Measurements from ENCODE around the gene EVL. TPM values are rescaled to one million over a fixed set of nuclear protein-coding genes. Genes with fewer than 3 reads are reported as not detected.

EVL gene
- total and polyA plus RNA-seq, 2 of the 8 experiments (the other 6 are each of a cell fraction or from before 2014, with no cell fraction given): 30.7 to 64.6 TPM

DNA sequence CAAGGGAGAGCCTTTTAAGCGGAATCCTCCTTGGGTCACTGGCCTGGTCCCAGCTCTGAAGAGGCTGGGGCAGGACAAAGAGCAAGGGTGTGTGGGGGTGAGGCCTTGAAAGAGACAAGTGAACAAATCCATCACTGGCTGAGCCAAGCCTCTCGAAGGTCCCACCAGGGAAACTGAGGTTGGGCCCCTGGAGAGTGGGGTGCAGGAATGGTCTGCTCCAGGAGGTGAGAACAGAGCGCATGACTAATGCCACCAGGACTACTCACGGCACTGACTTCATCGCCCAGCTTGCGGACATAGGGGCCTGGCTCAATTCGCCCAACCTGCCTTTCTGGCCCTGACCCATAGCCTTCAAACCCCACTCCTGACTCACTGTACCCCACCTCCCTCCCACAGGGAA, 113.5 kb downstream of the EVL start:
- Histone ChIP-seq H3K4me2 (ENCODE audit: insufficient read depth in 1 of 2, low read depth in 2 of 2, low read length in 2 of 2) (no peak overlapping the region), H3K36me3 (ENCODE audit: control insufficient read depth in 2 of 4, insufficient read depth in 4 of 4, low read length in 3 of 4) (no peaks in the 10 kb centered on the region), H3K18ac (ENCODE audit: extremely low read depth, low read length) (no peak overlapping the region), H3K23me2 (ENCODE audit: low read depth, low read length) (no peaks in the 10 kb centered on the region), H3K79me2 (ENCODE audit: control insufficient read depth in 1 of 2, insufficient read depth in 2 of 2, low read length in 2 of 2) (no peaks in the 10 kb centered on the region), H4K5ac (ENCODE audit: insufficient read length, low read depth, low read length) (no peak overlapping the region), H3K23ac (ENCODE audit: insufficient read length) (no peak overlapping the region), H3K27me3 (replicated peaks in 1 of 4; ENCODE audit: control insufficient read depth in 3 of 4, extremely low read depth in 1 of 4, insufficient read depth in 3 of 4, low read length in 3 of 4) (no peaks in the 10 kb centered on the region), H3K9me3 (ENCODE audit: insufficient read depth in 2 of 2, low read depth in 1 of 2, low read length in 1 of 2) (no peaks in the 10 kb centered on the region; a peak in 1 of 4 replicates), H3K79me1 (ENCODE audit: low read depth, low read length) (no peaks in the 10 kb centered on the region), H3K27ac (ENCODE audit: low read depth, low read length) (no peak overlapping the region), H3K4ac (replicated peaks; ENCODE audit: insufficient read length, low read depth, low read length) (peak overlapping the region; percentile 29), H2BK120ac (replicated peaks; ENCODE audit: low read depth, low read length) (no peak overlapping the region), H3K4me1 (replicated peaks in 1 of 4; ENCODE audit: control insufficient read depth in 3 of 4, insufficient read depth in 4 of 4, low read length in 3 of 4) (no peaks in the 10 kb centered on the region; a peak in 1 of 7 replicates), H2BK20ac (ENCODE audit: low read length) (no peak overlapping the region), H2BK12ac (ENCODE audit: low read depth, low read length) (no peak overlapping the region), H2AFZ (ENCODE audit: low read length) (no peak overlapping the region), H2BK15ac (ENCODE audit: low read length) (no peak overlapping the region), H2BK5ac (ENCODE audit: low read depth, low read length) (no peak overlapping the region), H3K4me3 (ENCODE audit: extremely low read depth in 1 of 4, insufficient read depth in 2 of 4, low read depth in 3 of 4, low read length in 4 of 4) (no peak overlapping the region), H3K56ac (replicated peaks; ENCODE audit: insufficient read length, low read depth, low read length) (no peak overlapping the region), H2AK5ac (ENCODE audit: low read depth, low read length) (no peak overlapping the region), H4K20me1 (replicated peaks in 1 of 2; ENCODE audit: control insufficient read depth in 1 of 2, insufficient read depth in 2 of 2, low read length in 2 of 2) (no peaks in the 10 kb centered on the region), H3K9ac (replicated peaks in 1 of 4; ENCODE audit: extremely low read depth in 1 of 4, low read depth in 3 of 4, low read length in 3 of 4) (no peak overlapping the region), H4K91ac (replicated peaks; ENCODE audit: insufficient read length, low read length) (no peak overlapping the region), H4K8ac (ENCODE audit: extremely low read depth, insufficient read depth, low read length) (no peak overlapping the region; the same call in 1 of the 2 replicates), H3K14ac (ENCODE audit: insufficient read length) (no peak overlapping the region)
- FAIRE-seq: no peak
- POLR2A ChIA-PET (ENCODE audit: partially characterized antibody): no interaction called here
- no peak for TF ChIP-seq SRF (IDR thresholded peaks at IDR 0.05; ENCODE audit: low read depth, low read length)
- no peak for TF ChIP-seq JUN (IDR thresholded peaks at IDR 0.05; ENCODE audit: low read depth, low read length)
- no peak for TF ChIP-seq MAFK (IDR thresholded peaks at IDR 0.05; ENCODE audit: low read depth, low read length)
- TF ChIP-seq TAF7 (optimal IDR thresholded peaks at IDR 0.05; ENCODE audit: borderline replicate concordance, low read depth, low read length): no peak
- TF ChIP-seq, protein P1, sequence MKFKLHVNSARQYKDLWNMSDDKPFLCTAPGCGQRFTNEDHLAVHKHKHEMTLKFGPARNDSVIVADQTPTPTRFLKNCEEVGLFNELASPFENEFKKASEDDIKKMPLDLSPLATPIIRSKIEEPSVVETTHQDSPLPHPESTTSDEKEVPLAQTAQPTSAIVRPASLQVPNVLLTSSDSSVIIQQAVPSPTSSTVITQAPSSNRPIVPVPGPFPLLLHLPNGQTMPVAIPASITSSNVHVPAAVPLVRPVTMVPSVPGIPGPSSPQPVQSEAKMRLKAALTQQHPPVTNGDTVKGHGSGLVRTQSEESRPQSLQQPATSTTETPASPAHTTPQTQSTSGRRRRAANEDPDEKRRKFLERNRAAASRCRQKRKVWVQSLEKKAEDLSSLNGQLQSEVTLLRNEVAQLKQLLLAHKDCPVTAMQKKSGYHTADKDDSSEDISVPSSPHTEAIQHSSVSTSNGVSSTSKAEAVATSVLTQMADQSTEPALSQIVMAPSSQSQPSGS (IDR thresholded peaks at IDR 0.05; ENCODE audit: low read length): no peak
- TF ChIP-seq CBX5 (IDR thresholded peaks at IDR 0.05; ENCODE audit: low read depth, low read length): no peak
- no peak for TF ChIP-seq TEAD4 (IDR thresholded peaks at IDR 0.05; ENCODE audit: low read depth, low read length)
- TF ChIP-seq RAD21 (IDR thresholded peaks at IDR 0.05 in 1 of 2, conservative IDR thresholded peaks at IDR 0.05 in 1 of 2; ENCODE audit: low read depth in 2 of 2, low read length in 2 of 2): no peak
- no peak for TF ChIP-seq TAF1 (IDR thresholded peaks at IDR 0.05; ENCODE audit: low read depth, low read length)
- no peak for TF ChIP-seq RXRA (IDR thresholded peaks at IDR 0.05; ENCODE audit: insufficient read depth, low read depth, low read length)
- 96% methylated on average over 7 of the region's 7 CpGs; no CpG with 5 or more reads in 1 of the 2 experiments for WGBS, 2 experiments (ENCODE audit: extremely low coverage in 1 of 2, insufficient coverage in 1 of 2, insufficient read length in 1 of 2, insufficient replicate concordance in 2 of 2, low coverage in 1 of 2, low lambda C conversion rate in 2 of 2, missing lambda C conversion rate in 1 of 2)
- DNase-seq (ENCODE audit: low read depth in 1 of 2, low spot score in 2 of 2): no peak
- CTCF ChIA-PET (ENCODE audit: partially characterized antibody): interaction anchor here (0.9 to 2.5 kb wide), 3 partner anchors 11 to 40 kb away, joined by 3 to 12 read pairs (median 4); no protein-coding TSS in a partner anchor

Measured in H1 (cell line).